Activated T-helper 9 cell treated with anti-CD3 and anti-CD28 coated beads, Interleukin-2, amount 50 U/mL, for 16 hours (primary cell): Measurements from ENCODE around the gene TMEM45A.
"Not testable (repeated sequence)": the region's sequence is repeated elsewhere in the genome, so short reads cannot be mapped to it uniquely, and the experiment has no call there.

Experiments used
- DNase-seq: peaks from one replicate; pipeline ENCODE4 v3.0.0-alpha.2; 2020; ENCODE audit warnings: low read depth

The TMEM45A gene

DNA sequence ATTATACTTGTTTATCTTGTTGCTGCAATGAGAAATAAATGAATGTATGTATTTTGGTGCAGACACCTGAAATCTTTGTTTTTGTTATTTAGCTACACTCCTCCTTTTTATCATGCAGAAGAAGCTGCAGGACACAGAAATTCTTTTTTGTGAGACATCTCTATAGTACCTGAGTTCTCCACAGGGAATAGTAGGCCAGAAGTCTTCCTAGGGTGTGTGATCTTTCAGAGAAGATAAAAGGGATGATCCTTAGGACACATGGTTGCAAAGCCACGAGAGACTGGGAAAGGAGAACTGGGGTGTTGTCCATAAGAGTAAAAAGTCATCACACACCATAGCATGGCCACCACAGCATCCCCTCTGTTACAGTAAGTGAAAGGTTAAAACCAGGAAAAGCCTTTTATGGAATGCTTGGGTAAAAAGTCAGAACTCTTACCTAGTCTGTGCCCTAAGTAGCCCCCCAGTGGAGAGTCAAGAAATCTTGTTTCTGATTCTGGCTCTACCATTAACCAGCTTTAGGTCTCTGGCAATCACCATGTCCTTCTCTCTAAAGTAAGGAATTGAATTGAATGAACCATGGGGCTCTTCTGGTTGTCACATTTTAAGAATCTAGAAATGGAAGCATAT, 85.1 kb downstream of the TMEM45A start:
- DNase-seq = no peak

DNA sequence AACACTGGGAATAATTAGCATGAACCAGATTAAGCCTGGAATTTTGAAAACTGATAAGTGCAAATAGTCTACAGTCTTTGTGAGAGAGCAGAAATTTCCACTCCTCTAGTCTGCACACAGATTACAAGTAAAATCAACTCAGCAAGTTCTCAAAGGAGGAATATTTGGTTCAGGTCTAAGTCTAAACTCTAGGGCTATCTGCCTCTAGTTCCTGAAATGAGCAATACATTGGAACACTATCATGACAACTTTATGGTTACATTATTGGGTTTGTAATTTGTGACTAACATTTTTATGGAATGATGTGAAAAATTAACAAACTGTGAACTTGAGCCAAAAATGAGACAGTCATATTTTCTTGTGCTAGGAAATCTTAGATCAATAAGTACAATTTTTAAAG, 86.2 kb downstream of the TMEM45A start:
- no peak for DNase-seq

DNA sequence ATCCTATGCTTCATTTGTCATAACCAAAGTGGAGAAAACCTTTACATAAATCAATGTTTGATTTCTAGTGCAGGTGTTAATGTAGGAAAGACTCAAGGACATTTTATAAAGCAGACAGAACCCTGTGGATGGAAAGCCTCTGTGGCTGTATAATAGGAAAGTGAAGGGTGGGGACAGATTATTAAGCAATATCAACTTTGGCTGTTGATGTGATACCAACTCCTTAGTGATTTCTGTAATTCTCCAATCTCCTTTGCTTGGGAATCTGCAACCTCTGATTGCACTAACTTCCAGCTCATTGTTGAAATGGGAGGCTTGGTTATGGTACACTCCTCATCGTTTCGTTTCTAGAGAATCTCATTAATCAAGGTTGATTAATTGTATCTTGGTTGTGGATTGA, 87.7 kb downstream of the TMEM45A start:
- DNase-seq = no peak

DNA sequence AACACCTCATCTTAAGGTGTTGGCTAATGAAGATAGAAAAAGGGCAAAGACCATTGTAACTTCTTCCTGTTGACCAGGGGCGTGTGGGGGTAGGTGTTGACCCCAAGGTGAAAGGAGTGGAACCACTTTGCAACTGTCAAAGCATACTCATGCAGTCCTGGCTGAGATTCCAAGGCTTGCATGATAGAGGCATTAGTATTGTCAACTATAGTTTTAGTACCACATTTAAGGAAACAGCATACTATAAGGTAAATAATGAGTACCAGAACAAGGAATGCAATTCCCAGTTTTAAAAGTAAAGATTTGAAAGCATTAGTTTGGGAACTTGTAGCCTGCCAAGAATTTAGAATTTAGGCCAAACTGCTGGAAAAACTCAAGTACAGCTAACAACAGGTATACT, 89.2 kb downstream of the TMEM45A start:
- no peak for DNase-seq

DNA sequence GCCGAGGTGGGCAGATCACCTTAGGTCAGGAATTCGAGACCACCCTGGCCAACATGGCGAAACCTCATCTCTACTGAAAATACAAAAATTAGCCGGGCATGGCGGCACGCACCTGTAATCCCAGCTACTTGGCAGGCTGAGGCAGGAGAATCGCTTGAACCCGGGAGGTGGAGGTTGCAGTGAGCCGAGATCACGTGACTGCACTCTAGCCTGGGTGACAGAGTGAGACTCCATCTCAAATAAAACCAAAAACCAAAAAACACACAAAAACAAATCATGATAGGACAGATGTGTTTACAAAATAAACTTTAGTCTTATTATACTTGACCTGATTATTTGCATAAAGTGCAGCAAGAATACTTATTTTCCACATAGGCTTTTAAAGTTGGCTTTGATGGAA, 89.7 kb downstream of the TMEM45A start:
- not testable (repeated sequence) for DNase-seq

DNA sequence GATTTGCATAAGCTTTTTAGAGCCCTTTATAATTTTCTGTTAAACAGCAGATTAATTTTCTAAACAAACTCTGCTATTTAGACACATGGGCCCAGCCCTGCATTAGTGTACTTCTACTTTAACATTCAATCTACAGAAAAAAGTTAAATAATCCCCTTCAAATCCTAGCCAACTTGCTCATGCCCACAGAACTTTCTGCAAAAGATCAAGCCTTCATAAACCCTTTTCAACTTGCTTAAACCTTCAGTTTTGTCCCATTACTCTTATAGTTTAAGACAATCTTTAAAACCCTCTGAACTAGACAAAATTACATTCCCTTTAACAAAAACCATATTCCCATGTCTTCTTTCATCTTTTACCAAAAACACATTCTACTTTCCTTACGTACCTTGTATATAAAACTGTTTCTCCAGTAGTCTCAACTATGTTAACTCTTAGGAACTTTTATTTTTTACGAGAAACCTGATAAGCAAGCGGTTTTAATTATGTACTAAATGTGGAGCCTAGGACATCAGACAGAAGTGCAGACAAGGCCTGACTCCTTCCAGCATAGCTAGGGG, 91.8 kb downstream of the TMEM45A start:
- DNase-seq = no peak

DNA sequence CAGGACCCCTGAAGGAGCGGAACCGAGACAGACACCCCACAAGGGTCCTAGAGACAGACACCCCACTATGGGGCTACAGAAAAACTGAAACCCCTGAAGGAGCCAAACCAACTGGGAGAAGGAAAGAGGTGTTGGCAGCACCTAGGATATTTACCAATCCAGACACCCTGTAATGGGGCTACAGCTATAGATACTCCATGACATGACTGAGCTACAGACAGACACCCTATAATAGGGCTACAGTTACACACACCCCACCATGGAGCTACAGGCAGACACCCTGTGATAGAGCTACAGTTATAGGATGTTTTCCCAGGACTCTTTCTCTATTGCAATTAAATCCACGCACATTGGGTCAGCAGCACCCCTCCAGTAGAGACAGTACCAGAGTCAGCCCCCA, 94.4 kb downstream of the TMEM45A start:
- DNase-seq = no peak

DNA sequence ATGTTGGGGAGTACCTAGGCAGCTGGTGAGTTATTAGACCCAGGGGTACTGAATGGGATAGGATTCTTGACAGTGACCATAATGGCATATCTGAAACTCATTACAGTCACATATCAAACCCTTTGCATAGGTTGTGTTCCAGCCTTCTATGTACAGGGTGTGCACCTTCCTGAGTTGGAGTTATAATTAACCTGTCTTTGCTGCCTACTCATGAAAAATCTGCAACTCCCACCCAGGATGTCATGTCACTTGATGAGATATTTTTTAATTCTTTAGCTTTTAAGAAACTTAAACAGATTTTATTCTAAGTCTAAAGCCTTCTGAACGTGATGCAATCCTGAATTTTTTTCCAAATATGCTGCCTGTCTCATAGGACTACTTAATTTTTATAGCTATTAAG, 95.8 kb downstream of the TMEM45A start:
- DNase-seq = no peak

DNA sequence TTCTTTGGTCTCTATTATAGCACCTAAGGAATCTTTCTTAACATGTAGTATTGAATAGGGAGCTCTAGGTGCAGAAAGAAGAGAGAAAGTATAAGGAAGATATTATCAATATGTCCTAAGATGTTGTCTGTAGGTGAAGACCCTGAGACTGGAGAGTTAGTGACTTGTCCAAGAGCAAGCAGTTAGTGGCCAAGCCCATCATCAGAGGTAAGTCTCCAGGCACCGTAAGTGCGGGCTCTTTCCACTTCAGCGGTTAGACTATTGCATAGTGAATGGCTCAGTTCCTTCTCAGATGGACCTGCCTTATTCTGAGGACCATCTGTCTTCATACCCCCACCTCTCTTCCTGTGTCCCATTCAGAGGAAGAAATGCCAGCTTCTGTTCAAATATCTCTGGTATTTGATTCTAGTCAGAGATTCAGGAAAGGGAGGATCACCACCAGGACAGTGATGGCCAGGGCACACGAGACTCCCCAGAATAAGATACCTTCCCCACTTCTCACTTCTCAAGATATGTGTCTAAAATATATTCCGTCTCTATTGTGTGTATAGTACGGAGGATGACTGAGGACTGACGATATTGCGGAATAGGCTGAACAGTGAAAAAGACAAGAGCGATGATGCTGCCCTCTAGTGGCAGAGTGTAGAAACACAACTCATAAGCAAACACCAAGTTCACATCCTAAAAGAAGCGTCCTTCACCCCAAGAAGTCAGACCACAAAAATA, 97.9 kb downstream of the TMEM45A start:
- peak; percentile 24 for DNase-seq

DNA sequence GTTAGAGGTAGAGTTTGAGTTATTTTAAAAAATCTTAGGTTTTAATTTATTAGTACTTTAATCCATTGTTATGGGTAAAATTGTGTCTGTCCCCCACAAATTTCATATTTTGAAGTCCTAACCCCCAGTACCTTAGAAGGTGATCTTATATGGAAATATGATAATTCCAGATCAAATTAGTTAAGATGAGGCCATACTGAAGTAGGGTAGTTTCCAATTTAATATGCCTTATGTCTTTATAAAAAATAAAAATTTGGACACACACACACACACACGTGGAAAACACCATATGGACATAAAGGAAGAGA, 98.4 kb downstream of the TMEM45A start:
- DNase-seq = no peak

DNA sequence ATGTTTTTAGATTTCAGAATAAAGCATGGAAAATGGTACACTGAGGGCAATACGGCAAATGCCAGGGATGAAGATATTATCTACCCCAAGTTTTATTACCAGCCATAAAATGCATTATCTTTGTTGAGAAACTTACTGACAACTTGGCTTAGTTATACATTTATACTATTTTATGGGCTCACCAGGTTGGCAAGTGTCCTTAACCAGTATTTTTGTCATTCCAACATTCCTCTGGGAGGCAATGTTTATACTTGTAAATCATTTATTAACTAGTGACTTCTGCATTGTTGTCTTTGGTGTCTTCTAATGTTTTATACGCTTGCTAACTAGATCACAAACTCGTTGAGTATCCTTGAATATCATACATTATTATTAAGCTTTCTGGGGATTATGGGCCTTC, 99.0 kb downstream of the TMEM45A start:
- no peak for DNase-seq

DNA sequence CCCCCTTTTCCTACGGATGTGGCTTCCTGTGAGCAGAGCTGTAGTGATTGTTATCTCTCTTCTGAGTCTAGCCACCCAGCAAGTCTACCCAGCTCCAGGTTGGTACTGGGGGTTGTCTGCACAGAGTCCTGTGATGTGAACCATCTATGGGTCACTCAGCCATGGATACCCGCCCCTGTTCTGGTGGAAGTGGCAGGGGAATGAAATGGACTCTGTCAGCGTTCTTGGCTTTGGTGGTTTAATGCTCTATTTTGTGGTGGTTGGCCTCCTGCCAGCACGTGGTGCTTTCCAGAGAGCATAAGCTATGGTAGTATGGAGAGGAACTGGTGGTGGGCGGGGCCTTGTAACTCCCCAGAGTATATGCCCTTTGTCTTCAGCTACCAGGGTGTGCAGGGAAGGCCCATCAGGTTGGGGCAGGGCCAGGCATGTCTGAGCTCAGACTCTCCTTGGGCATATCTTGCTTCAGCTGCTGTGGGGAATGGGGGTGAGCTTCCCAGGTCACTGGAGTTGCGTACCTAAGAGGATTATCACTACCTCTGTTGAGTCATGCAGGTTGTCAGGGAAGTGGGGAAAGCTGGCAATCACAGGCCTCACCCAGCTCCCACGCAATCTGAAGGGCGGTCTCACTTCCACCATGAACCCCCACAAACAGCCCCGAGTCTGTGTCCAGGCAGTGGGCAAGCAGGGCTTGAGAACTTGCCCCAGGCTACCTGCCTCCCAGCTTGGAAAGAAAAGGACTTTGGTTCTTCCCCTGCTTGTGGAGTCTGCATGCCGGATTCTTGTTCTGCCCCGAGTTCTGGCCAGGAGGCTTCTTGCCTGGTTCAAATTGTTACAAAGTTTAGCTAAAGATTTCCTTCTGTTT, 108.0 kb downstream of the TMEM45A start:
- DNase-seq = no peak

DNA sequence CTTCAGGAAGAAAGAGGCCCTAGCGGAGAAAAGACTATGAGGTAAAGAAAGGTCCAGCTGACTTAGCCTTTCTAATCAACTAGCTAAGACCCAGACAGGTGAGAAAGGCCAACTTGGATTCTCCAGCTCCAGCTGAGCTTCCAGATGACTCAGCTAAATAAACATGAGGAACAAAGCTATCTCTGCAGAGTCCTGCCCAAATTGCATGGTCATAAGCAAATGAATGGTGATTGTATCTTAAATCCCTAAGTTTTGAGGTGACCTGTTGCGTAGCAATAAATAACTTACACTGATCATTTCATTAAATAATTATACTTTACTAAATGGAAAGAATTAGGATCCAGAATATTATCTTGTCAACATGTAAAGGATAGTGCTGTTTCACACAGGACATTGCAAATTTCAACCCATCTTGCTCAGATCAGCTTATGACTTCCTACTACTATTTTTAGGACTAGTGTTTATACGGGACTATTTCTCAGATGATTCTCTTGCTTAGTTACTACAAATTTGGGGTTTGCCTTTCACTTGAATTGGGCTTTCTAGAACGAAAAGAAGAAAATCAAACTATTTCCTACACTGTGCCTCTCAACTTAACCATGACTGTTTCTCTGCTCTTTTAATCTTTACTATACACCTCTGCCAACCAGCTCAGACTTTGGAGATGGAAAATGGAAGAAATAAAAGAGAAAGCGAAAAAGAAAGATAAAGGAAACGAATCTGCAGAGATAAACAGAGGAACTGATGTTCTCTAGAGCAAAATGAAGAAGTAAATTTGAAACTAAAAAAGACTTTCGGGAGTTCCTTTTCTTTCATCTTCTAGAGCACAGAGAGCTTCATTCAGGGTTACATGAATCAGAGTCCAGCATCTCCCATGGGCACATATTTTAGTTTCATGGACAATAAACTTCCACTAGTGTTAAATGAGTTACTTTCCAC, 110.4 kb downstream of the TMEM45A start:
- no peak for DNase-seq

DNA sequence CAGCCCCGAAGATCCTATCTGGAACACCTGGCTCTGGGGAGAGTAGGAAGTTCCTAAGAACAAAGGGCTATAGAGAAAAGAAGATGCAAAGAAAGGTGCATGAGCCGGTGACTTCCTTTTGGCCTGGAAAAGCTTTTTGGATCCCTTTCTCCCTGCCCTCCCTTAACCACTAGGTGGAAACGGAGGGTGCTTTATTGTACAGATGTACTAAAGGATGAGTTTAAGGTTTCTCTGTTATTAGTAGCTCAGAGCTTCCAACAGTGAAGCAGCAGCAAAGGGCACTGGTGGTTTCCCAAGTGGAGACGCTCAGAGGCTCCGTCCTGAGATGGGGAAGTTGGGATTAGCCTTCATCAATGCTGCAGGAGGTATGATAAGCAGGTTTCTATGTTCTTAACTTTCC, 111.0 kb downstream of the TMEM45A start:
- DNase-seq = no peak

DNA sequence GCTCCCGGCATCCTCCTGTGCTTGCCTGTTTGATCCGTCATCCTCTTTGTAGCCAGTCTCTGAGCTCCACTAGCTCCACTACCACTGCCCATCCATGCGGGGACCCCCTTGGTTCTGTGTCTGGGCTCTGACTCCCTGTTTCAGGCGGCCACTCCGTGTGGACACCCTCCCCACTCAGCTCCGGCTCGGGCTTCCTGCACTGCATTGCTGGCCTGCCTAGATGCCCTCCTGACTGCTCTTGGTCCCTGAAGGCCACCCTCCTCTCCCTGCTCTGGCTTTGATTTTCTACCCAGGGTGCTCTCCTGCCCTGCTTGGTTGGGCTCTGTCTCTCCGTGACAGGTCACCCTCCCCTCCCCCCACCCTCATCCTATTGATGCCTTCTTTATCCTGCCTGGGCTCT, 112.9 kb downstream of the TMEM45A start:
- DNase-seq = no peak

DNA sequence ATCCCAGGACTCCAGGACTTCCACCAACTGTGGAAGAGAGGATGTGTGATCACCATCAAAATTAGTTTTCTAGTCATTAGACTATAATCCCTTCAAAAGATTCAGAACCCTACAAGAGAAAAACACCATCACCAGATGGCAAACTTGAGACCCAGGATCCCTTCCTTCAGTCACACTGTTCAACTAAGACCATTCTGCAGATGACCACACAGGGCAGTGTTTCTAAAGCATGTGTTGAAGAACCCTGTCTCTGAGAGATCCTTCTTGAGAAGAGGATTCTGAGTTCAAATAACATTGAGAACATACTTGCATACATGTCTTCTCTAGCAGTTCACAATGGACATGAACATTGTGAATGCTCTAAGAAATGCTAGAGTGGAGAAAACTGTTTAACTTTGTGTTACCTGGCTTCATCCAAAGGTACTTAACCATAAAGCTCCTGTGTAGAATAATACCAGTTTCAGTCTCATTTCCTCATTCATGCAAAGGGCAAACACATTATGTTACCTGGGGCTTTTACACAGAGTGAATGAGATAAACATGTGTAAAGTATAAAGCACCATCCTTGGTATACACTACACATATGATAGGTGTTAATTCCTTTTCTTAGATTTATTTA, 114.6 kb downstream of the TMEM45A start:
- DNase-seq = no peak

DNA sequence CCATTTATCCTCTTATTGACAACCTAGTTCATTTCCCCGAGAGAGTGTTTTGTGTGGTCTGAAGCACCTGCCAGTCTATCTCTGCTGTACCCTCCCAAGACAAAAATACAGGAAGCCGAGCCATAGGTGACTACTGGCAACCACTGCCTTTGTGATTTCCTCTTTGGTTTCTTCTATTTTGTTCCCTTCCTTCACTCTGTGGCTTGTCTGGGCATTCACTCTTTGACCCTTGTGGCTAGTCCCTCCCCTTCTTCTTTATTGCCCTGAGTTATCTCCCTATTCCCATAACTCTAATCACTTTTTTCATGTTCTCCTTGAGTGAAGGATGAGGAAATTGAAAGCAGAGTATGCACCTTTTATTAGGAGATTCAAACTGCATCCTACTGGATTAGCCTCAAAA, 116.9 kb downstream of the TMEM45A start, which contains the start of gene ADGRG7:
ADGRG7 (plus strand) TSS at position 297 of the 400 bp plus-strand sequence. CDS start 256 bp downstream, outside the sequence.
- DNase-seq = no peak

DNA sequence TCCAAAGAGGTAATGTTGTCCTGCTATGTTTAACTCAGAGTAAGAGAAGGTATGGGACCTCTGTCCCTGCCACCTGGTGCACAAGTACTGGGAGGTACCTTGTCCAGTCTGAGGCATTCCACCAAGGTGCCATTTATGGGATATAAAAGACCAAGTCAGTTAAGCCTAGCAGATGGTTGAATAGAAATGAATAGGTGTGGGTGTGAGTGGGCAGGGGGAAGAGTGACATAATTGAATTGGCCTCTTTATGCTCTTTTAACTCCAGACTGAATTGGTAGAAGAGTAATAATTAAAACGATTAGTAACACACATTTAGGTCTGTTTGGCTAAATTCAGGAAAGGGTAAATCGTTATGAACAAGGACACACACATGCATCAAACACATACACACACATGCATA, 117.5 kb downstream of the TMEM45A start:
- DNase-seq = no peak

DNA sequence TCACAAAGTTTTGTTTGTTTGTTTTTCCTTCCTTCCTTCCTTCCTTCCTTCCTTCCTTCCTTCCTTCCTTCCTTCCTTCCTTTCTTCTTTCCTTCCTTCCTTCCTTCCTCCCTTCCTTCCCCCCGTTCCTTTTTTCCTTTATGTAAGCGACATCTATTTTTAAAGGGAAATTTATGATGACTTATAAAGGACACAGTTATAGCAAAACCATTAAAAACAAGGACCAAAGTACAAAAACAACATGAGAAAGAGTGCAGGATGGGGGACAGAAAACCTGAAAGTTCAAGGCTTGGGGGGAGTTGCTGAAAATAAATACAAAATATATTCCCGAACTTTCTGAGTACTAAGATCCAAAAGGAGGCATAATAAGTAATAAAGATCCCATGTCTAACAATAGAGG, 118.8 kb downstream of the TMEM45A start:
- DNase-seq = no peak

DNA sequence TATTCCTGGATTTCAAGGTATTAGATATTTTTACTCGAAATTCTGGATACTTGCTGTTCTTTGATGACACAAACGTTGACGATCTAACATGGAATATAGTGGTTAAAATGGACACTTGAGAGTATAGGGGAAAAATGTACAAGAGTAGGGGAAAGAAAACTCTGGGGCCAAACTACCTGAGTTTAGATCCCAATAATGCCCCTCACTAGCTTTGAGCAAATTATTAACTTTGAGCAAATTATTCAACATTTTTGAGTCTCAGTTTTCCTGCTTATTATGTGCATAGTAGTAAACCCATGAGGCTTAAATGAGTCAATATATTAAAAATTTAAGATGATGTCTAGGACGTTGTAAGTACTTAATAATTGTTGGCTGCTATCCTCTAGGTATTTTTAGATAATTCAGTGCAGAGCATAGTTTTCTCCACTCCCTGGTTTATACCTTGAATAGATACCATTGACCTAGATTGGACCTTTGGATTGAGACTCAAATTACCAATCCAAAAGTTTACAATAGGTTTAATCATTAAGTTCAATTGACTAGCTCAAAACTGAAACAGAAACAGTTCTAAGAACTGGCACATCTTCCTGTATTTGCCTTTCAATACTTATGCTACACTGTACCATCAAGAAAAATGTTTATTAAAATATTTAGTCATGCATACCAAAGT, 121.4 kb downstream of the TMEM45A start:
- DNase-seq = no peak

DNA sequence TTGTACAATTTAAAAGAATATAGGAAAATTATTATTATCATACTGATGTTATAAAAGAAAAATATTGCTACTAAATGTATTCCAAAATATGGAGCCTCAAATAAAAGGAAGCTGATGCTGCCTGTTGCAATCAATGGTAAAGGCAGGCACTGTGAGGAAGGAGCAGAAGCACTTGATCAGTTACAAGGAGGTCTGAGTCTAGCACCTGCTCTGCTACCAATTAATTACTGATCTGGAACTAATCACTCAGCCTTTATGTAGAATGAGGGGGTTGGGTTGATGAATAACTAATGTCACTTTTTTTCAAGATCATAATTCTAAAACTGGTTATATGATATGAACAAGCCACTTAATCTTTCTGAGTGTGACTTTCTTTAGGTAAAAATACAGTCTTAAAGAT, 122.5 kb downstream of the TMEM45A start:
- no peak for DNase-seq
